IMR-90 (cell line): ENCODE data around the gene SYPL1. TPM values are rescaled to one million over a fixed set of nuclear protein-coding genes. Genes with fewer than 3 reads are reported as not detected.

ENCODE experiments used
- ATAC-seq: fragments of 200-7000 bp; cut with Tn5 transposase; 2 replicates; pipeline ENCODE4 v1.9.1; 2020; ENCODE audit warnings: low read depth, mild to moderate bottlenecking, moderate library complexity
- BruUV-seq: library from RNA; stranded (reverse); fragments of 400-500 nt; replicated peaks from 2 replicates; lab custom pipeline; 2021; lab: Mats Ljungman, UMichigan
- CTCF ChIA-PET: fragments of 300-600 bp; formaldehyde crosslinking; extraction: SDS; loops from one replicate; lab custom pipeline; 2021; ENCODE audit warnings: antibody characterized with exemption; lab: Yijun Ruan, JAX
- POLR2A ChIA-PET: fragments of 300-600 bp; sonication (Branson Sonifier 250); formaldehyde crosslinking; loops from one replicate; lab custom pipeline; 2022; ENCODE audit warnings: antibody characterized with exemption; ENCODE audit not compliant: unreplicated experiment; lab: Charles Lee
- DNase-seq: peaks from one replicate; pipeline ENCODE4 v3.0.0; 2013
- H2AFZ ChIP-seq: replicated peaks from 2 replicates; pipeline ENCODE3; 2013; ENCODE audit warnings: low read length, mild to moderate bottlenecking; ENCODE audit not compliant: poor library complexity
- H2AK5ac ChIP-seq: 2 replicates; pipeline ENCODE4 v1.6.1; 2013; ENCODE audit warnings: low read depth, low read length, inconsistent platforms
- H2AK9ac ChIP-seq: replicated peaks from 2 replicates; pipeline ENCODE3; 2013; ENCODE audit warnings: mild to moderate bottlenecking, low read depth, low read length, moderate library complexity; ENCODE audit not compliant: poor library complexity
- H2BK120ac ChIP-seq: 2 replicates; pipeline ENCODE4 v1.6.1; 2013; ENCODE audit warnings: low read depth, low read length, inconsistent platforms
- H2BK15ac ChIP-seq: 3 replicates; pipeline ENCODE4 v1.6.1; 2013; ENCODE audit warnings: low read depth, low read length, inconsistent platforms
- H2BK20ac ChIP-seq: 2 replicates; pipeline ENCODE4 v1.6.1; 2013; ENCODE audit warnings: low read depth, mild to moderate bottlenecking, inconsistent platforms, low read length, moderate library complexity
- H2BK5ac ChIP-seq: 2 replicates; pipeline ENCODE4 v1.6.1; 2013; ENCODE audit warnings: mild to moderate bottlenecking, low read depth, low read length, inconsistent platforms; ENCODE audit not compliant: poor library complexity, severe bottlenecking
- H3K14ac ChIP-seq: replicated peaks from 2 replicates; pipeline ENCODE4 v1.6.1; 2013; ENCODE audit warnings: low read depth, low read length, inconsistent platforms
- H3K18ac ChIP-seq: 2 replicates; pipeline ENCODE4 v1.6.1; 2013; ENCODE audit warnings: low read depth, low read length, control low read depth
- H3K23ac ChIP-seq: 2 replicates; pipeline ENCODE4 v1.6.1; 2013; ENCODE audit warnings: low read depth, low read length, inconsistent platforms
- H3K27ac ChIP-seq: 2 replicates; pipeline ENCODE4 v1.5.1; 2013; ENCODE audit warnings: mild to moderate bottlenecking, control low read depth, low read length; ENCODE audit not compliant: insufficient read depth
- H3K27me3 ChIP-seq: 2 replicates; pipeline ENCODE4 v1.6.1; 2013; ENCODE audit warnings: low read length; ENCODE audit not compliant: control insufficient read depth, insufficient read depth
- H3K36me3 ChIP-seq: 2 replicates; pipeline ENCODE4 v1.6.1; 2013; ENCODE audit warnings: low read length, mixed read lengths; ENCODE audit not compliant: control insufficient read depth, insufficient read depth
- H3K4ac ChIP-seq: 2 replicates; pipeline ENCODE4 v1.6.1; 2013; ENCODE audit warnings: low read depth, low read length, inconsistent platforms
- H3K4me1 ChIP-seq: 2 replicates; pipeline ENCODE4 v1.6.1; 2013; ENCODE audit warnings: low read length, mixed read lengths; ENCODE audit not compliant: control insufficient read depth, insufficient read depth
- H3K4me2 ChIP-seq: 2 replicates; pipeline ENCODE4 v1.6.1; 2013; ENCODE audit warnings: low read depth, mild to moderate bottlenecking, control low read depth, low read length, moderate library complexity
- H3K4me3 ChIP-seq: 2 replicates; pipeline ENCODE4 v1.5.1; 2013; ENCODE audit warnings: low read depth, mild to moderate bottlenecking, control low read depth, low read length, moderate library complexity; ENCODE audit not compliant: insufficient read depth
- H3K56ac ChIP-seq: 2 replicates; pipeline ENCODE4 v1.6.1; 2013; ENCODE audit warnings: low read length, inconsistent platforms; ENCODE audit not compliant: insufficient read depth; ENCODE audit errors: extremely low read depth
- H3K79me1 ChIP-seq, 2 experiments: 2 replicates each; pipeline ENCODE4 v1.6.1; 2013; ENCODE audit warnings: low read length in 2 of 2, inconsistent platforms in 1 of 2, low read depth in 1 of 2
- H3K9ac ChIP-seq: 2 replicates; pipeline ENCODE4 v1.6.1; 2013; ENCODE audit warnings: low read depth, low read length, control low read depth
- H3K9me1 ChIP-seq: 2 replicates; pipeline ENCODE4 v1.6.1; 2013; ENCODE audit warnings: low read length, inconsistent platforms; ENCODE audit not compliant: insufficient read depth
- H3K9me3 ChIP-seq: 2 replicates; pipeline ENCODE4 v1.6.1; 2013; ENCODE audit warnings: low read length; ENCODE audit not compliant: control insufficient read depth, insufficient read depth
- H4K20me1 ChIP-seq: 2 replicates; pipeline ENCODE4 v1.6.1; 2013; ENCODE audit warnings: low read length, inconsistent platforms; ENCODE audit not compliant: insufficient read depth
- H4K5ac ChIP-seq: 2 replicates; pipeline ENCODE4 v1.6.1; 2013; ENCODE audit warnings: mild to moderate bottlenecking, low read depth, low read length, control low read depth
- H4K8ac ChIP-seq, 2 experiments: 2 replicates each; pipeline ENCODE4 v1.6.1; 2013; ENCODE audit warnings: low read depth in 2 of 2, low read length in 2 of 2, control low read depth in 1 of 2, inconsistent platforms in 1 of 2
- H4K91ac ChIP-seq: 2 replicates; pipeline ENCODE4 v1.6.1; 2013; ENCODE audit warnings: low read depth, low read length, inconsistent platforms; ENCODE audit not compliant: insufficient read depth
- CEBPB ChIP-seq: IDR thresholded peaks from 2 replicates; pipeline ENCODE4 v1.6.1; 2012; ENCODE audit warnings: low read depth, low read length, improper control_type of control experiment
- CHD1 ChIP-seq: IDR thresholded peaks from 2 replicates; pipeline ENCODE4 v1.6.1; 2012; ENCODE audit warnings: low read depth, low read length, improper control_type of control experiment
- ELK1 ChIP-seq: fragments of 150-350 bp; IDR thresholded peaks from 2 replicates; pipeline ENCODE4 v1.6.1; 2016; ENCODE audit warnings: low read depth, mild to moderate bottlenecking, low read length, moderate library complexity, borderline replicate concordance
- MAFK ChIP-seq: IDR thresholded peaks from 2 replicates; pipeline ENCODE4 v1.6.1; 2012; ENCODE audit warnings: low read depth, low read length, improper control_type of control experiment
- MAZ ChIP-seq: IDR thresholded peaks from 2 replicates; pipeline ENCODE4 v1.6.1; 2012; ENCODE audit warnings: low read depth, mild to moderate bottlenecking, low read length, improper control_type of control experiment, moderate library complexity, borderline replicate concordance
- MXI1 ChIP-seq: IDR thresholded peaks from 2 replicates; pipeline ENCODE4 v1.6.1; 2012; ENCODE audit warnings: low read depth, mild to moderate bottlenecking, low read length, moderate library complexity, borderline replicate concordance
- NFE2L2 ChIP-seq: fragments of 150-350 bp; IDR thresholded peaks from 2 replicates; pipeline ENCODE4 v1.6.1; 2016; ENCODE audit warnings: low read depth, mild to moderate bottlenecking, low read length
- POLR2A ChIP-seq: IDR thresholded peaks from 2 replicates; pipeline ENCODE4 v1.6.1; 2012; ENCODE audit warnings: mild to moderate bottlenecking, low read depth, low read length
- RAD21 ChIP-seq: IDR thresholded peaks from 2 replicates; pipeline ENCODE4 v1.6.1; 2012; ENCODE audit warnings: low read length, improper control_type of control experiment
- SMC3 ChIP-seq: fragments of 150-350 bp; IDR thresholded peaks from 2 replicates; pipeline ENCODE4 v1.6.1; 2016; ENCODE audit warnings: low read depth, mild to moderate bottlenecking, antibody characterized with exemption, low read length, moderate library complexity
- WGBS, 2 experiments: methylation state at CpG; one replicate each; pipeline versions ENCODE4 v1.1.5 to v1.1.7; 2013; ENCODE audit warnings: missing lambda C conversion rate in 2 of 2; ENCODE audit not compliant: insufficient read length in 1 of 2; ENCODE audit errors: extremely low coverage in 2 of 2; 5-methylcytosine and 5-hydroxymethylcytosine counted together
- dilution Hi-C: fragments of 300-500 bp; cut with HindIII; formaldehyde crosslinking; loops from one replicate; pipeline ENCODE4 v1.14.3; 2018; ENCODE audit warnings: low sequenced_read_pairs; ENCODE audit not compliant: unreplicated experiment
- in situ Hi-C: fragments of 300-500 bp; cut with MboI; formaldehyde crosslinking; loops from 3 replicates; pipeline ENCODE4 v1.14.3; 2019; ENCODE audit warnings: low sequenced_read_pairs, inconsistent platforms, mixed read lengths
- intact Hi-C: fragments of 100-400 bp; cut with micrococcal nuclease; formaldehyde crosslinking; loops from 2 replicates; pipeline ENCODE4 v1.10.0; 2022
- polyA plus RNA-seq, 3 experiments: library from polyadenylated mRNA; depleted of rRNA; stranded (reverse); fragments of >200 nt; gene quantifications; 2 replicates each; pipeline ENCODE4 v1.2.3, GENCODE V29; 2012; ENCODE audit warnings: low replicate concordance in 1 of 3
- total RNA-seq: library from RNA; depleted of rRNA; stranded (reverse); fragments of >200 nt; gene quantifications from 2 replicates; pipeline ENCODE4 v1.2.3, GENCODE V29; 2012
- TF ChIP-seq, protein P1 (sequence below): fragments of 150-350 bp; IDR thresholded peaks from 2 replicates; pipeline ENCODE4 v1.6.1; 2017; ENCODE audit warnings: mild to moderate bottlenecking, antibody characterized with exemption, low read length, low read depth

SYPL1 gene
- total and polyA plus RNA-seq, 2 of the 4 experiments (the other 2 are of a cell fraction) = 19.0 to 45.0 TPM

GRCh38 chr7:106151459-106152312, 39.6 kb upstream of the SYPL1 start (continued):
- no peak for TF ChIP-seq ELK1

DNA sequence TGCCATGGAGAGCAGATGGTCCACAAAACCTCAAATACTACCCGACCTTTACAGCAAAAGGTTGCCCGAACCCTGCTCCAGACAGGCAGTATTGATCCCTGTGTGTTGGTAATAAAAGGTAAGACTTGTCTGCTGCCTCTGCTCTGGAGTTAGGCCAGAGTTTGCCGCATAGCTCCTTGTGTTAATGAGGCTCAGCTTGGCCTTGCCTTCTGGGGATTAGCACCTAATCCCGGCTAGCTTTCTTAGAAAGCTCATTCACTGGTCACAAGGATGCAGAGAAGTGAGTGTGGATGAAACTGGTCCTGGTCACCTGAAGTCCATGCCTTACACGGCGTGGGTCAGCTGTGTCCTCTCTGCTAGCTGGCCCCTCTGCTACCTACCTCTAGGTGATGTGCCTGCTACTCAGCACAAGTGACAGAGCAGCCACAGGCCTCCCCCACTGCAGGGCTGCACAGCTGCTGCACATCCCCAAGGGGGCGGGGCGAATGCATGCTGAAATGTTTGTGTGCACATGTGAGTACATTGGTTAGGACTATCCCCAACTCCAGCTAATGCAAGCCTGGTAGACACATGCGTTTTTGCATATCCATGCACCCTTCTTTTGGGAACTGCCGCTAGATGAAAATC, 31.7 kb upstream of the SYPL1 start:
- Histone ChIP-seq H3K9me1 (peaks cover 3% of the 10 kb centered on the region; the same call in 1 of the 2 replicates), H3K36me3 (no peaks in the 10 kb centered on the region), H4K8ac (no peak overlapping the region), H3K27ac (no peak overlapping the region), H3K23ac (no peak overlapping the region; the same call in 1 of the 2 replicates), H2AK5ac (no peak overlapping the region), H3K9ac (no peak overlapping the region), H2AFZ (no peak overlapping the region), H3K9me3 (peaks cover 2% of the 10 kb centered on the region; the same call in 1 of the 2 replicates), H4K91ac (no peak overlapping the region), H3K4me3 (no peak overlapping the region), H3K56ac (no peak overlapping the region), H3K4me1 (peaks cover 3% of the 10 kb centered on the region; the same call in 1 of the 2 replicates), H2AK9ac (no peak overlapping the region), H2BK5ac (no peak overlapping the region), H2BK120ac (no peak overlapping the region), H4K20me1 (no peaks in the 10 kb centered on the region), H3K4me2 (no peak overlapping the region), H2BK15ac (no peak overlapping the region), H3K79me1 (no peaks in the 10 kb centered on the region), H3K4ac (no peak overlapping the region), H2BK20ac (no peak overlapping the region), H3K18ac (no peak overlapping the region), H4K5ac (no peak overlapping the region), H3K14ac (no peak overlapping the region), H3K27me3 (peaks cover 12% of the 10 kb centered on the region)
- in situ Hi-C loops (loop anchor here (10.0 kb wide), 1 partner anchor 389 kb away; no protein-coding TSS in a partner anchor), dilution Hi-C loops (no loop called here), intact Hi-C loops (no loop called here)
- ATAC-seq (peak; percentile 24; the same call in 1 of the 2 replicates), DNase-seq (no peak)
- ChIA-PET CTCF (no interaction called here), POLR2A (interaction anchor here (0.7 kb wide), 1 partner anchor 32 kb away, joined by 6 read pairs; the partner anchor contains the start of gene SYPL1)
- no TSS peak for BruUV-seq
- 80% methylated on average over 1 of the region's 10 CpGs; no CpG with 5 or more reads in 1 of the 2 experiments for WGBS, 2 experiments
- no peak for TF ChIP-seq CHD1
- TF ChIP-seq POLR2A = no peak
- TF ChIP-seq, protein P1, sequence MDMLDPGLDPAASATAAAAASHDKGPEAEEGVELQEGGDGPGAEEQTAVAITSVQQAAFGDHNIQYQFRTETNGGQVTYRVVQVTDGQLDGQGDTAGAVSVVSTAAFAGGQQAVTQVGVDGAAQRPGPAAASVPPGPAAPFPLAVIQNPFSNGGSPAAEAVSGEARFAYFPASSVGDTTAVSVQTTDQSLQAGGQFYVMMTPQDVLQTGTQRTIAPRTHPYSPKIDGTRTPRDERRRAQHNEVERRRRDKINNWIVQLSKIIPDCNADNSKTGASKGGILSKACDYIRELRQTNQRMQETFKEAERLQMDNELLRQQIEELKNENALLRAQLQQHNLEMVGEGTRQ = no peak
- no peak for TF ChIP-seq MAZ
- TF ChIP-seq RAD21 = no peak
- no peak for TF ChIP-seq MAFK
- TF ChIP-seq NFE2L2 = no peak
- no peak for TF ChIP-seq CEBPB
- TF ChIP-seq SMC3 = no peak
- no peak for TF ChIP-seq MXI1
- TF ChIP-seq ELK1 = no peak
